TTC549 (cell line): ENCODE results near the gene CELF4.

Source experiments
- FAIRE-seq: peaks from 2 replicates; lab custom pipeline; 2012; peaks lifted over from hg19 to GRCh38; lab: Jason Lieb, UNC

CELF4 gene

GRCh38 chr18:37409878-37410277 lies 155.7 kb downstream of the CELF4 start:
- no peak for FAIRE-seq

DNA sequence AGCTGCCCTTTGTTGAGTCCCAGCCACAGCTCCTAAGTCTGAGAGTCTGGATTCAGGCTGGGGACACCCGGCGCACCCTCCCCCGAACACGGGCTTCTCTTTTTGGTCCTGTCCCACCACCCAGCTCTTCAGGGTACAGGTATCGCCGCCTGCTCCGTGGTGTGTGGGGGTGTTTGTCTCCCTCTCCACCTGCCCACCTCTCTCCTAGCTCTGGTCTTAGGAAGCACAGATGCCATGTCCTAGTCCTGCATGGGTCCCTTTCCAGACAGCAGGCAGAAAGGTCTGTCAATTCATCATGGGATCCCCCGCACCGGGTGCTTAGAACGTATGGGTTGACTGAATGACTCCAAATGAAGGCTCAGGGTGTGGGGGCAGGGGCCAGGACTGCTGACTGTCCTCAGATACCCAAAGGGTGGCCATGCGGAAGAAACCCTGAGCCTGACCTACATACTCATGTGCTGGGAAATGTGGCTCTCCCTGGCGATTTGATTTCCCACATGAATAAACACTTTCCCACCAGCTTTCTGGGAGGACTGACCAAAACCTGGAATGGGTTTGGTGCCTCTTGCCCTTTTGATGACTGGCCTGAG lies 156.8 kb downstream of the CELF4 start:
- no peak for FAIRE-seq

- FAIRE-seq: no peak
Observed at GRCh38 chr18:37407571-37407970, 158.0 kb downstream of the CELF4 start.

DNA sequence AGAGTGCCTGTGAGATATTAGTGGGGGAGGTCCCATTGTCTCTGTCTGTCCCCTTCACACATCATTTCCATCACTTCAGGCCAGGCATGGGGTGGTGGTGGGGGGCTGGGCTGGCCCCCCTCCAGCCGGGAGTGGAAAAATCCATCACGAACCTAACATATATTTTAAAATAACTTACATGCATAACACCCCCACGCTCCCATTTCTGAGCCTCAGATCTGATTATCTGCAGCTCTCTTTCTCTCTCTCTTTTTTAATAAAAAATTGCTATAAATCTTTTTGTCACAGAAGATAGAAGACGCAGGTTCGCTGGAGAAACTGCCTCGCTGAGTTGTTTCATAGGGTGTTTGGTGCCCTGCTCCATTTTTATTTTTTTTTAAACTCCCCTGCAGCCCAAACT lies 159.8 kb downstream of the CELF4 start:
- FAIRE-seq: no peak

DNA sequence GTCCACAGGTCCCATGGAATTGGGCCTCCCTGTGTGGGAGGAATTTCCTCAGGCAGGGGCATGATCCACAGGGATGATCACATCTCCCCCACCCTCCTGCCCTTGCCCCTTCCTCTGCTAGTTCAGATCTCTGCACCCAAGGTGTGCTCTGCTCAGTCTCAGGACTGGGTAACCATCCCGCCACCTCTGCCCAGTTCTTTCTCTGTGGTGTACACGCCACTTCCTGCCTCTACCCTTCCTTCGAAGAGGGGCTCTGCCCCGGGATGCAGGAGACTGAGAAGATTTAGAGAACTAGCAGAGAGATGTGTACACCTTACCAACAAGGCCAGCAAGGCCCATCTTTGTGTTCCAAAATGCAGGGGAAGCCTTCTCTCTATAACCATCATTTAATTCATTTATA lies 160.4 kb downstream of the CELF4 start:
- FAIRE-seq: no peak

- no peak for FAIRE-seq
Observed at GRCh38 chr18:37403788-37404187, 161.8 kb downstream of the CELF4 start.

DNA sequence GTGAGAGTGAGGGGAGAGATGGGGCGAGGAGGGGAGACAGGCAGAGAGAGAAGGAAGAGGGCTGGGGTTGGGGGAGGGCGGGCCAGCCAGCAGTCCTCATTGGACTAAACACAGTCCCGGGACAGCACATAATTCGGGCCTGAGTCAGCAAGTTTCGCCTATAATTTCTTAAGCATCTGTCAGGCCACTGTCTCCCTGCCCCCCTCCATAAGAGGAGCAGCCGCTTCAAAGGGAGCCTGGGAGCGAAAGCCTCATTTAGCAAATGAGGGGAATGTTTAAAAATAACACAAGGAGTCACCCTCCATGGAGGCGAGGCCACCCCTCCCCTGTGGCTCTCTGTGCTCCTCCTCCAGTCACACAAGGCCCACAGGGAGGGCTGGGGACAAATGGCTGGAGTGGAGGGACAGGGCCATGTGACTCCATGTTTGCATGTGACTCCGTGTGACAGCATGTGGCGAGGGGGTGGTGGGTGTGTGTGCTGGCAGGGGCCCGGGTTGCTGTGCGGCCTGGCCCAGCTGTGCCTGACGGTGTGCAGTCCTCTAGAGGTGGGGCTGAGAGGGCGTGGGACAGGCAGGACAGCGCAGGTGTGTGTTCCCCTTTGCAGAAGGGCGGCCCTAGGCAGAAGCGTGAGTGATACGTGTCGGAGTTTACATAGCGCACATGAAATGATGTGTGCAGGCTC lies 162.4 kb downstream of the CELF4 start:
- no peak for FAIRE-seq

GRCh38 chr18:37402735-37403099 lies 162.9 kb downstream of the CELF4 start:
- FAIRE-seq: no peak

GRCh38 chr18:37400802-37401201 lies 164.8 kb downstream of the CELF4 start:
- FAIRE-seq: no peak

DNA sequence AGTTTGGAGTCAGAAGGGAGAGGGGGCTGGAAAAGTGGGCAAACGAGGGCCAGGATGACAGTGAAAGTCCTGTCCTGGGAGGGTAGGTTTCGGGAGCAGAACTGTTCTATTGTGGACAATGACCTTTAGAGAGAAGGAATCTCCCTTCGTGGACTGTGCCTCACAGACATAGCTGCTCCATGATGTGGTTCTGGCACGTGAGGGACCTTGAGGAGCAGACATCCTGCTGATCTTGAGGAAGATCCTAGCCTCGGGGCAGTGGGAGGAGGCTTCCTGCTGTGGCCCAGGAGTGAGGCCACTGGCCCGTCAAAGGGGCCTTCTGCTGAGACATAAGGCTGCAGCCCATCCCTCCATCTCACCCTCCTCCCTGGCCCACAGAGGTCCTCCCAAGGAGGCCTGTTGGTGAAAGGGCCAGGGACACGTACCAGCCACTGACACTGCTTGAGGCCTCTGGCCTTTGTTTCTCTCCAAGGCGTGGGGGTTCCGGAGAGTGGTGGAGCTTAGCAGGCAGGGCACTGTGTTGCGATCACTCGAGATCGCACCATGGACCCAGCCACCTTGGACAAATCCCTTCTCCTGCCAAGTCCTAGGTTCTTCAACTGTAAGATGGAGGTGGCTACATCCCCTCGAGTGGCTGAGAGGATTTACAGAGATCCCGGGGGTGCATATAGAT lies 167.2 kb downstream of the CELF4 start:
- FAIRE-seq: no peak

- no peak for FAIRE-seq
Observed at GRCh38 chr18:37397814-37398213, 167.8 kb downstream of the CELF4 start.

DNA sequence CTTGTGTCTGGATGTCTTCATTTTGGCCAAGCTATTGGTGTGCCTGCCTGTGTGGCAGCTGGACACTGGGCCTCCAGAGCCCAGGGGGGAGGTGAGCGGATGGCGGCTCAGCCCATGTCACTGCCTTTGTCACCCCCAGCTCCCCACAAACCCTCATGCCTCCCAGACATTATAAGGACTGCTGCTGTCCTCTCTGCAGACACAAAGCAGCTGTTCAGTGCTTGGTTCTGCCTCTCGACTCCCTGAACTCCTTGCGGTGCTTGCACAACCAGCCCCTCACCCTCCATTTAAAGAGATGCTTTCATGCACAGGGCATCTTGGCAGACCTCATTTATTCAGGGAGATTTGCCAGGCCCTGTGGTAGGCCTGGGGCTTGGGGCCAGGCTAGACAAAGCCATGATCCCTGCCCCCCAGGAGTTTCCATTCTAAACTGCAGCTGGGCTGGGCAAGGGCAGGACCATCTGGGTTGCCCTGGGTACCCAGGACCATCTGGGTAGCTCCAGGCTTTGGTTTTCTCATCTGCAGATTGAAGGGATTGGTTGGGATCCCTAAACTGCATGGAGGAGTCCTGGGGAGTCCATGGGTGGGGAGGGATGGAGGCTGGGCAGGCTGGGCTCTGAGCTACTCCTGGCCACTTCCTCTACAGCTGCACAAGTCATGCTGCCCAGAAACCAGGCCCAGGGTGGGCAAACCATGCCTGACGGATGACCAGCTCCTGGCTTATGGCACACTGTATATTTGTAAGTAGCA lies 168.5 kb downstream of the CELF4 start:
- no peak for FAIRE-seq

DNA sequence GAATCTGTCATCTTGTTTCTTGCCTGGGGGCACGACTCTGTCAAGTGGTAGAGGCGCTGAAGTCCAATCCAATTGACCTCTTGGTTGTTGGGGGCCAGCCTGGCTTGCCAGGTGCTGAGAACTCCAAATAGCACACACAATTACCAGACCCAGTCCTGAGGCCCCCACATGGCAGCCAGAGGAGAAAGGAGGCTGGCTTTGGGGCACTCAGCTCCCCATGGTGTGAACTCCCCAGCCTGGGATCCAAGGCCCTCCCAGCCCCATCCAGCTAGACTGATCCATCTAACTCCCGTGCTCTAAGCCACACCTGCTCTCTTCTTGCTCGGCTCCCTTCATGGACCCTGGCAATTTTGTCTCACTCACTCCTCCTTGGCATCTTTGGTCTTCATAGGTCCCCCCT lies 170.0 kb downstream of the CELF4 start:
- no peak for FAIRE-seq

DNA sequence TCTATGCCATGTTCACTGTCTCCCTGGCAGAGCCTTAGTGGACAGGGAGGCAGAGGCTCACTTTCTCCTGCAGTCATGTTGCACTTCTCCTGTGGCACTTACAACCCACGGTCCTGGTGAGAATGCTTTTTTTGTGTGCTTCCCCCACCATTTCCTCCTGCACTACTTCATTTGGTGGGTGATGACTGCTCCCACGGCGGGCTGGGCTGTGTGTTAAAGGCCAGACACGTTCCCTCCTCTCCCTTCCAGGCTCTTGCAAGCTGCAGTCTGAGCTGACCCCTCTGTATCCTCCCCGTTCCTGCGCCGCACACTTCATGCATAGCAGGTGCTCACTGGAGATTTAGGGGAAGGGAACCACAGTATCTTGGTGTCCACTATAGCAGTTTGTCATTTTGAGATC lies 170.5 kb downstream of the CELF4 start:
- no peak for FAIRE-seq

- no peak for FAIRE-seq
Observed at GRCh38 chr18:37394610-37394965, 171.0 kb downstream of the CELF4 start.

GRCh38 chr18:37393945-37394609 lies 171.5 kb downstream of the CELF4 start:
- FAIRE-seq: no peak

- FAIRE-seq: no peak
Observed at GRCh38 chr18:37393221-37393827, 172.3 kb downstream of the CELF4 start.

DNA sequence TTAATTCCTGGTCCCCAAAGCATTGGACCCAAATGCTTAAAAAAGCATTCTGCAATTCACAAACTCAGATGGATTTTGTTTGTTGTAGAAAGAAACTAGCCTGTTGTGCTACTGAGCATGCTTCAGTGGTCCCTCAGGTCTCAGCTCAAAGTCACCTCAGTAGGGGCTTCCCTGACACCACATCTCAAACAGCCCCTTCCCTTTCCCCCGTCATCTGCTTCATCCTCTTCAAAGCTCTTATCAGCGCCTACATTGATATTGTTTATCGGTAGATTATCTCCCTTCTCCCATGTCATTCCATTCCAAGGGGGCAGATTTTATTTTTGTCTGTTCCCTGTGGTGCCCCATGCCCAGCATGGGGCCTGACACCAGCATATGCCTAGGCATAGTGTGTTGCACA lies 172.9 kb downstream of the CELF4 start:
- no peak for FAIRE-seq

- no peak for FAIRE-seq
Observed at GRCh38 chr18:37391698-37392548, 173.7 kb downstream of the CELF4 start.

DNA sequence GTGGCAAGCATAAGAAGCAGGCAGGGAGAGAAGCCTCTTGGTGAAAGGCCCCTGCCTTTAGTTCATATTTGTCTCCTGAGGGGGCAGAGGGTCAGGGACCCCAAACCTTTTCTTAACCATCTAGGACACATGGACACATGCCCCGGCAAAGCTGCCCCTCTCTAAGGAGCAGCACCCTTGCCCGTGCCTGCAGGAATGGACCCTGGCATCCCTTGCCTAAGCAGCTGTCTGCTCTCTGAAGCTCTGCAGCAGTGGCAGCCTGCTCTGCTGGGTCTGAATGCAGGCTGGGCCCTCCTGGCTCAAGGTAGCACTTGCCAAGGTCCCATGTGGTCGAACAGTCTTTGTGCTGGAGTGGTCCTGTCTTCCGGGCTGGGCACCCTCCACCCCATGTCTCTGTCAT lies 174.4 kb downstream of the CELF4 start:
- FAIRE-seq: no peak

DNA sequence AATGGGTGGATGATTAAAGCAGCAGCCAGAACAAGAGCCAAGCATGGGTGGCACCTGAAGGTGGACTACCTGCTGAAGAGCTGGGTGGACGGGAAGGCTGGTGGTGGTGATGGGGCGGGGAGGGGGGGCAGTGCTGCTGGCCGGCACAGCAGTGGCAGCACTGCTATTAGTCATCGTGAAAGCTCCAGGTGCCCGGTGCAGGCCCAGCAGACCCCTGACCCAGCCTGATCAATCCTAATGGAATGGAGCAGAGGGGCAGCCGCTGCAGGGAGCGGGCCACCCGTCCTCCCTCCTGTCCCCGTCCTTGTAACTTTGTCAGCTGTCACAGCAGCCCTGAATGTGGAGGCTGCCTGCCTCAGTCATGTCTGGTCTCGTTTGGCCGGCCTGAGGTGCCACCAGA lies 174.9 kb downstream of the CELF4 start:
- FAIRE-seq: no peak
